H9 (cell line): Measurements from ENCODE around the gene TFF1. TPM values are rescaled to one million over a fixed set of nuclear protein-coding genes. Genes with fewer than 3 reads are reported as not detected.
A peak's percentile ranks its signal among the peaks of the same experiment; 100 is the strongest.

Experiments
- DNase-seq: peaks from one replicate; pipeline ENCODE4 v3.0.0-alpha.2; 2017
- H2AFZ ChIP-seq: one replicate; pipeline ENCODE4 v1.6.1; 2013; ENCODE audit warnings: mild to moderate bottlenecking, low read length, control low read depth, moderate library complexity
- H2AK5ac ChIP-seq: 2 replicates; pipeline ENCODE4 v1.6.1; 2013; ENCODE audit warnings: low read length, control low read depth, mixed read lengths; ENCODE audit not compliant: insufficient read length
- H2BK120ac ChIP-seq: one replicate; pipeline ENCODE4 v1.6.1; 2013; ENCODE audit warnings: low read depth, mild to moderate bottlenecking, low read length, control low read depth, inconsistent platforms; ENCODE audit not compliant: poor library complexity, severe bottlenecking
- H2BK12ac ChIP-seq: 2 replicates; pipeline ENCODE4 v1.6.1; 2013; ENCODE audit warnings: low read length, control low read depth, mixed read lengths, low read depth; ENCODE audit not compliant: insufficient read length
- H2BK15ac ChIP-seq: 2 replicates; pipeline ENCODE4 v1.6.1; 2013; ENCODE audit warnings: low read depth, low read length, control low read depth
- H2BK20ac ChIP-seq: one replicate; pipeline ENCODE4 v1.6.1; 2013; ENCODE audit warnings: low read depth, mild to moderate bottlenecking, low read length, control low read depth, inconsistent platforms; ENCODE audit not compliant: poor library complexity, severe bottlenecking
- H2BK5ac ChIP-seq: 2 replicates; pipeline ENCODE4 v1.6.1; 2013; ENCODE audit warnings: low read length, control low read depth, mixed read lengths; ENCODE audit not compliant: insufficient read length
- H3K14ac ChIP-seq: 2 replicates; pipeline ENCODE4 v1.6.1; 2013; ENCODE audit warnings: low read length, control low read depth; ENCODE audit not compliant: insufficient read depth
- H3K18ac ChIP-seq: 2 replicates; pipeline ENCODE4 v1.6.1; 2013; ENCODE audit warnings: low read depth, mild to moderate bottlenecking, mixed read lengths, low read length, control low read depth; ENCODE audit not compliant: insufficient read length
- H3K23ac ChIP-seq: 2 replicates; pipeline ENCODE4 v1.6.1; 2013; ENCODE audit warnings: low read length, control low read depth, mixed read lengths, low read depth; ENCODE audit not compliant: insufficient read length
- H3K23me2 ChIP-seq: 2 replicates; pipeline ENCODE4 v1.6.1; 2013; ENCODE audit warnings: low read depth, mild to moderate bottlenecking, mixed read lengths, low read length, control low read depth; ENCODE audit not compliant: insufficient read length, poor library complexity, severe bottlenecking
- H3K27ac ChIP-seq: 2 replicates; pipeline ENCODE4 v1.5.1; 2013; ENCODE audit warnings: low read length, control low read depth, mixed read lengths, low read depth; ENCODE audit not compliant: insufficient read length
- H3K27me3 ChIP-seq: 2 replicates; pipeline ENCODE4 v1.6.1; 2013; ENCODE audit warnings: low read length, control low read depth, inconsistent platforms; ENCODE audit not compliant: insufficient read depth
- H3K4ac ChIP-seq: 2 replicates; pipeline ENCODE4 v1.6.1; 2013; ENCODE audit warnings: low read depth, mild to moderate bottlenecking, control low read depth, inconsistent platforms, low read length, moderate library complexity
- H3K4me1 ChIP-seq: 2 replicates; pipeline ENCODE4 v1.6.1; 2013; ENCODE audit warnings: low read length, control low read depth, inconsistent platforms; ENCODE audit not compliant: insufficient read depth
- H3K4me2 ChIP-seq: 2 replicates; pipeline ENCODE4 v1.6.1; 2013; ENCODE audit warnings: low read length, control low read depth, mixed read lengths; ENCODE audit not compliant: insufficient read length, insufficient read depth
- H3K56ac ChIP-seq: 2 replicates; pipeline ENCODE4 v1.6.1; 2013; ENCODE audit warnings: low read depth, mild to moderate bottlenecking, mixed read lengths, low read length, control low read depth; ENCODE audit not compliant: insufficient read length
- H3K79me1 ChIP-seq: 2 replicates; pipeline ENCODE4 v1.6.1; 2013; ENCODE audit warnings: low read depth, mild to moderate bottlenecking, moderate library complexity, low read length, control low read depth, inconsistent platforms; ENCODE audit not compliant: insufficient read depth, poor library complexity, severe bottlenecking
- H3K79me2 ChIP-seq: 2 replicates; pipeline ENCODE4 v1.6.1; 2013; ENCODE audit warnings: low read length, control low read depth, inconsistent platforms; ENCODE audit not compliant: insufficient read depth
- H3K9ac ChIP-seq: 2 replicates; pipeline ENCODE4 v1.6.1; 2013; ENCODE audit warnings: low read length, control low read depth, mixed read lengths; ENCODE audit not compliant: insufficient read length; ENCODE audit errors: extremely low read depth
- H3K9me3 ChIP-seq: one replicate; pipeline ENCODE4 v1.6.1; 2013; ENCODE audit warnings: low read depth, low read length, inconsistent platforms; ENCODE audit not compliant: control insufficient read depth
- H3T11ph ChIP-seq: one replicate; pipeline ENCODE4 v1.6.1; 2013; ENCODE audit warnings: mild to moderate bottlenecking, low read length, control low read depth, inconsistent platforms
- H4K20me1 ChIP-seq: one replicate; pipeline ENCODE4 v1.6.1; 2013; ENCODE audit not compliant: control insufficient read depth, insufficient read length, insufficient read depth
- H4K5ac ChIP-seq: 2 replicates; pipeline ENCODE4 v1.6.1; 2013; ENCODE audit warnings: low read depth, mild to moderate bottlenecking, mixed read lengths, low read length, control low read depth; ENCODE audit not compliant: insufficient read length
- H4K8ac ChIP-seq: replicated peaks from 2 replicates; pipeline ENCODE4 v1.6.1; 2013; ENCODE audit warnings: low read length, control low read depth, mixed read lengths, low read depth; ENCODE audit not compliant: insufficient read length
- H4K91ac ChIP-seq: 2 replicates; pipeline ENCODE4 v1.6.1; 2013; ENCODE audit warnings: low read depth, mild to moderate bottlenecking, moderate library complexity, mixed read lengths, low read length, control low read depth; ENCODE audit not compliant: insufficient read length
- H3K27ac Mint-ChIP-seq, 3 experiments: 2 replicates in 2 of 3; 3 replicates in 1 of 3; pipeline ENCODE4 v1.8.0; 2020 to 2021; ENCODE audit warnings: mixed read lengths in 3 of 3, mild to moderate bottlenecking in 1 of 3, moderate library complexity in 1 of 3
- H3K27me3 Mint-ChIP-seq: 2 replicates; pipeline ENCODE4 v1.8.0; 2021; ENCODE audit warnings: low read depth, mild to moderate bottlenecking, moderate library complexity, mixed read lengths
- H3K36me3 Mint-ChIP-seq, 3 experiments: 2 replicates in 2 of 3; 3 replicates in 1 of 3; pipeline ENCODE4 v1.8.0; 2020 to 2021; ENCODE audit warnings: low read depth in 3 of 3, mixed read lengths in 3 of 3; ENCODE audit not compliant: insufficient read depth in 1 of 3
- H3K4me1 Mint-ChIP-seq, 2 experiments: 2 replicates each; pipeline ENCODE4 v1.8.0; 2020; ENCODE audit warnings: mixed read lengths in 2 of 2
- H3K4me3 Mint-ChIP-seq, 2 experiments: 2 replicates in 1 of 2; 3 replicates in 1 of 2; pipeline ENCODE4 v1.8.0; 2020 to 2021; ENCODE audit warnings: mild to moderate bottlenecking in 2 of 2, mixed read lengths in 2 of 2, moderate library complexity in 1 of 2
- H3K9me3 Mint-ChIP-seq, 2 experiments: 2 replicates in 1 of 2; 3 replicates in 1 of 2; pipeline ENCODE4 v1.8.0; 2020; ENCODE audit warnings: mild to moderate bottlenecking in 2 of 2, mixed read lengths in 2 of 2, moderate library complexity in 1 of 2
- WGBS: extraction: QIAGEN DNeasy Blood & Tissue Kit; methylation state at CpG from one replicate; pipeline ENCODE4 v1.1.7; 2013; ENCODE audit warnings: missing lambda C conversion rate, low lambda C conversion rate, mixed read lengths; ENCODE audit not compliant: insufficient read length; ENCODE audit errors: extremely low coverage; 5-methylcytosine and 5-hydroxymethylcytosine counted together
- total RNA-seq: library from RNA; stranded (reverse); gene quantifications from 2 replicates; pipeline ENCODE4 v1.2.1, GENCODE V29; 2021
- TF ChIP-seq, protein P1 (sequence below): fragments of 200-600 bp; sonication (generic); conservative IDR thresholded peaks from 3 replicates; pipeline ENCODE4 v1.8.0; 2021; ENCODE audit warnings: antibody characterized with exemption, mild to moderate bottlenecking

The TFF1 gene
- total RNA-seq, 1 experiment from 2014 or later = not detected

GRCh38 chr21:42387164-42387563 is 20.8 kb upstream of the TFF1 start:
- no CpG with 5 or more reads among the region's 3 CpGs for WGBS
- H3K4me1 Mint-ChIP-seq = peaks cover 38 to 40% of the 10 kb centered on the region in 2 experiments
- no peak overlapping the region for H2AFZ ChIP-seq

More at GRCh38 chr21:42387164-42387563, 20.8 kb upstream of the TFF1 start:
- H2BK120ac ChIP-seq = no peak overlapping the region
- H2BK12ac ChIP-seq = no peak overlapping the region
- H3K27me3 Mint-ChIP-seq = peaks cover 24% of the 10 kb centered on the region
- H3K36me3 Mint-ChIP-seq = peaks cover 0 to 6% (median 0%) of the 10 kb centered on the region in 3 experiments; a peak in 3 of 7 replicates
- H2AK5ac ChIP-seq = no peak overlapping the region
- peak overlapping the region in 1 of 3 experiments; percentile 30; a peak in 1 of 7 replicates for H3K27ac Mint-ChIP-seq
- no peak overlapping the region for H2BK20ac ChIP-seq
- H3K79me2 ChIP-seq = no peaks in the 10 kb centered on the region
- H3K23ac ChIP-seq = no peak overlapping the region
- H3K18ac ChIP-seq = no peak overlapping the region
- H3K9me3 Mint-ChIP-seq = peaks cover 2 to 12% of the 10 kb centered on the region in 2 experiments; a peak in 4 of 5 replicates
- peaks cover 6% of the 10 kb centered on the region; the same call in 1 of the 2 replicates for H3K4me1 ChIP-seq
- H3K4me3 Mint-ChIP-seq = no peak overlapping the region
- peaks cover 2% of the 10 kb centered on the region for H4K20me1 ChIP-seq
- H4K8ac ChIP-seq = no peak overlapping the region
- TF ChIP-seq, protein P1, sequence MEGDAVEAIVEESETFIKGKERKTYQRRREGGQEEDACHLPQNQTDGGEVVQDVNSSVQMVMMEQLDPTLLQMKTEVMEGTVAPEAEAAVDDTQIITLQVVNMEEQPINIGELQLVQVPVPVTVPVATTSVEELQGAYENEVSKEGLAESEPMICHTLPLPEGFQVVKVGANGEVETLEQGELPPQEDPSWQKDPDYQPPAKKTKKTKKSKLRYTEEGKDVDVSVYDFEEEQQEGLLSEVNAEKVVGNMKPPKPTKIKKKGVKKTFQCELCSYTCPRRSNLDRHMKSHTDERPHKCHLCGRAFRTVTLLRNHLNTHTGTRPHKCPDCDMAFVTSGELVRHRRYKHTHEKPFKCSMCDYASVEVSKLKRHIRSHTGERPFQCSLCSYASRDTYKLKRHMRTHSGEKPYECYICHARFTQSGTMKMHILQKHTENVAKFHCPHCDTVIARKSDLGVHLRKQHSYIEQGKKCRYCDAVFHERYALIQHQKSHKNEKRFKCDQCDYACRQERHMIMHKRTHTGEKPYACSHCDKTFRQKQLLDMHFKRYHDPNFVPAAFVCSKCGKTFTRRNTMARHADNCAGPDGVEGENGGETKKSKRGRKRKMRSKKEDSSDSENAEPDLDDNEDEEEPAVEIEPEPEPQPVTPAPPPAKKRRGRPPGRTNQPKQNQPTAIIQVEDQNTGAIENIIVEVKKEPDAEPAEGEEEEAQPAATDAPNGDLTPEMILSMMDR = no peak
- no peak overlapping the region for H3K14ac ChIP-seq
- H3T11ph ChIP-seq = no peak overlapping the region
- H3K27me3 ChIP-seq = no peaks in the 10 kb centered on the region
- no peak overlapping the region for H2BK15ac ChIP-seq
- no peaks in the 10 kb centered on the region for H3K23me2 ChIP-seq
- H2BK5ac ChIP-seq = no peak overlapping the region
- no peak overlapping the region for H4K5ac ChIP-seq
- no peak for DNase-seq
- H4K91ac ChIP-seq = no peak overlapping the region
- H3K4ac ChIP-seq = no peak overlapping the region
- no peak overlapping the region for H3K56ac ChIP-seq
- H3K9me3 ChIP-seq = no peaks in the 10 kb centered on the region
- no peak overlapping the region for H3K27ac ChIP-seq
- H3K79me1 ChIP-seq = no peaks in the 10 kb centered on the region
- no peak overlapping the region for H3K4me2 ChIP-seq
- no peak overlapping the region for H3K9ac ChIP-seq
